ENCODE results near the gene ABHD15. TPM values are rescaled to one million over a fixed set of nuclear protein-coding genes. Genes with fewer than 3 reads are reported as not detected.

ABHD15 gene
- total RNA-seq, 1 experiment from 2014 or later = 8.2 TPM

- no peaks in the 10 kb centered on the region for H3K27me3 ChIP-seq (ENCODE audit: insufficient read depth, low read length)
- H2AFZ ChIP-seq (ENCODE audit: low read depth, low read length, poor library complexity, severe bottlenecking) = no peak overlapping the region
- no peaks in the 10 kb centered on the region for H4K20me1 ChIP-seq (ENCODE audit: insufficient read depth)
- no peaks in the 10 kb centered on the region for H3K4me1 ChIP-seq (ENCODE audit: control insufficient read depth in 1 of 2, insufficient read depth in 2 of 2, low read length in 2 of 2)
- no peak for ATAC-seq
- no peak overlapping the region for H3K4me3 ChIP-seq (replicated peaks in 1 of 2; ENCODE audit: low read depth in 1 of 2, low read length in 2 of 2)
- no peak for DNase-seq (ENCODE audit: low read depth, low spot score)
- no peaks in the 10 kb centered on the region for H3K79me2 ChIP-seq (ENCODE audit: insufficient read depth, low read length)
- ChIA-PET RAD21 (ENCODE audit: low non-redundant PET in 1 of 2, low total read pairs in 2 of 2, uncharacterized antibody in 2 of 2, unreplicated experiment in 2 of 2) (no interaction called here), CTCF (interaction anchor here (1.6 kb wide), 1 partner anchor 16 kb away, joined by 3 read pairs; no protein-coding TSS in a partner anchor), POLR2A (no interaction called here)
- H3K9me2 ChIP-seq (ENCODE audit: insufficient read depth) = no peaks in the 10 kb centered on the region
- BruUV-seq (replicated peaks) = no TSS peak
- H3K36me3 ChIP-seq (ENCODE audit: control insufficient read depth in 1 of 2, insufficient read depth in 2 of 2, low read length in 2 of 2) = peaks cover 6 to 9% of the 10 kb centered on the region in 2 experiments; a peak in 2 of 4 replicates
- TF ChIP-seq FOSL1 (IDR thresholded peaks at IDR 0.05; ENCODE audit: low read depth) (no peak), MAX (IDR thresholded peaks at IDR 0.05) (no peak), POLR2AphosphoS5 (IDR thresholded peaks at IDR 0.05; ENCODE audit: low read depth, low read length) (no peak)
- H3K4me2 ChIP-seq (ENCODE audit: low read length) = no peak overlapping the region
- no peak overlapping the region for H3K27ac ChIP-seq (ENCODE audit: low read depth, low read length)
- H3K9me3 ChIP-seq (ENCODE audit: control insufficient read depth in 1 of 2, insufficient read depth in 1 of 2, low read depth in 1 of 2, low read length in 2 of 2) = no peaks in the 10 kb centered on the region
- no peak overlapping the region for H3K9ac ChIP-seq (ENCODE audit: low read length)
- intact Hi-C loops (cut with micrococcal nuclease) = no loop called here
Observed at GRCh38 chr17:29574732-29575510, 8.1 kb upstream of the ABHD15 start.

GRCh38 chr17:29573871-29574731 is 7.3 kb upstream of the ABHD15 start:
- H2AFZ ChIP-seq (ENCODE audit: low read depth, low read length, poor library complexity, severe bottlenecking) = no peak overlapping the region
- BruUV-seq (replicated peaks) = no TSS peak
- intact Hi-C loops (cut with micrococcal nuclease) = no loop called here
- DNase-seq (ENCODE audit: low read depth, low spot score) (no peak), ATAC-seq (no peak)
- no peak overlapping the region for H3K9ac ChIP-seq (ENCODE audit: low read length)
- H3K27me3 ChIP-seq (ENCODE audit: insufficient read depth, low read length) = no peaks in the 10 kb centered on the region
- H3K4me3 ChIP-seq (replicated peaks in 1 of 2; ENCODE audit: low read depth in 1 of 2, low read length in 2 of 2) = no peak overlapping the region
- H3K79me2 ChIP-seq (ENCODE audit: insufficient read depth, low read length) = no peaks in the 10 kb centered on the region
- H3K9me3 ChIP-seq (ENCODE audit: control insufficient read depth in 1 of 2, insufficient read depth in 1 of 2, low read depth in 1 of 2, low read length in 2 of 2) = no peaks in the 10 kb centered on the region
- H3K4me1 ChIP-seq (ENCODE audit: control insufficient read depth in 1 of 2, insufficient read depth in 2 of 2, low read length in 2 of 2) = peaks cover 3 to 5% of the 10 kb centered on the region in 2 experiments; a peak in 2 of 4 replicates
- no peaks in the 10 kb centered on the region for H3K9me2 ChIP-seq (ENCODE audit: insufficient read depth)
- POLR2A ChIA-PET = no interaction called here
- peaks cover 4 to 6% of the 10 kb centered on the region in 2 experiments; a peak in 2 of 4 replicates for H3K36me3 ChIP-seq (ENCODE audit: control insufficient read depth in 1 of 2, insufficient read depth in 2 of 2, low read length in 2 of 2)
- H3K4me2 ChIP-seq (ENCODE audit: low read length) = no peak overlapping the region
- H3K27ac ChIP-seq (ENCODE audit: low read depth, low read length) = no peak overlapping the region
- H4K20me1 ChIP-seq (ENCODE audit: insufficient read depth) = no peaks in the 10 kb centered on the region
- CTCF ChIA-PET = interaction anchor here (1.6 kb wide), 2 partner anchors 17 to 204 kb away, joined by 3 to 5 read pairs; no protein-coding TSS in a partner anchor
- RAD21 ChIA-PET (ENCODE audit: low non-redundant PET in 1 of 2, low total read pairs in 2 of 2, uncharacterized antibody in 2 of 2, unreplicated experiment in 2 of 2) = no interaction called here
- TF ChIP-seq ZBTB33 (IDR thresholded peaks at IDR 0.05; ENCODE audit: extremely low read depth, insufficient replicate concordance, low read length) (no peak), POLR2A (IDR thresholded peaks at IDR 0.05; ENCODE audit: borderline replicate concordance, extremely low read depth, insufficient read depth, insufficient read length) (no peak), ELF1 (IDR thresholded peaks at IDR 0.05; ENCODE audit: borderline replicate concordance, low read depth) (no peak), ZFX (IDR thresholded peaks at IDR 0.05) (no peak), EGR1 (IDR thresholded peaks at IDR 0.05; ENCODE audit: low read depth) (no peak), MAX (IDR thresholded peaks at IDR 0.05) (no peak), REST (IDR thresholded peaks at IDR 0.05; ENCODE audit: low read depth) (no peak), JUND (IDR thresholded peaks at IDR 0.05) (no peak), RAD21 (IDR thresholded peaks at IDR 0.05; ENCODE audit: low read depth) (no peak), CBX3 (IDR thresholded peaks at IDR 0.05; ENCODE audit: low read depth) (no peak)

Data from HCT116 (cell line).